Measurements from ENCODE around the gene BRCA2.

Gene BRCA2

GRCh38 chr13:32300920-32301319 lies 14.4 kb upstream of the BRCA2 start:
- Mint-ChIP-seq H3K4me3 (no peak overlapping the region), H3K27ac (no peak overlapping the region), H3K9me3 (no peaks in the 10 kb centered on the region), H3K36me3 (no peaks in the 10 kb centered on the region), H3K27me3 (peaks cover 6% of the 10 kb centered on the region), H3K4me1 (peaks cover 4% of the 10 kb centered on the region)

- Mint-ChIP-seq H3K27me3 (peaks cover 7% of the 10 kb centered on the region), H3K9me3 (no peaks in the 10 kb centered on the region), H3K36me3 (no peaks in the 10 kb centered on the region), H3K4me3 (no peak overlapping the region), H3K4me1 (peaks cover 4% of the 10 kb centered on the region), H3K27ac (no peak overlapping the region)
Observed at GRCh38 chr13:32302461-32302860, 12.8 kb upstream of the BRCA2 start.

DNA sequence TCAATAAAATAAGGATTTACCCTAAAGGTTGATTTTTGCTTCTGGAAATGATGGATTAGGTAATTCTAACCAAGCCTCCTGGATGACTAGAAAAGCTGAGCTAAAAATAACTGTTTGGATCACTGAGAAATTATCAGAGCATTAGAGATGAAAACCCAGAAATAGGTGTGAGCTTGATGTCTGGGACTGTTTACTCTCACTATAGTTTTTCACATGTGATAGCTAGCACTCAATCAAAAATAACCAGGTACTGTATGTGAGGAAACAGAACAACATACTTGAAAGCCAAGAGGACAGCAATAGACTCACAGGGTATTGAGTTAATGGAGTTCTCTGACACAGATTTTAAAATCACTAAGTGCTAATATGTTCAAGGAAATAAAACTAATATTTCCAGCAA lies 9.7 kb upstream of the BRCA2 start:
- Mint-ChIP-seq H3K4me3 (no peak overlapping the region), H3K27me3 (peaks cover 1% of the 10 kb centered on the region), H3K4me1 (peaks cover 14% of the 10 kb centered on the region), H3K27ac (no peak overlapping the region), H3K36me3 (no peaks in the 10 kb centered on the region), H3K9me3 (no peaks in the 10 kb centered on the region)

DNA sequence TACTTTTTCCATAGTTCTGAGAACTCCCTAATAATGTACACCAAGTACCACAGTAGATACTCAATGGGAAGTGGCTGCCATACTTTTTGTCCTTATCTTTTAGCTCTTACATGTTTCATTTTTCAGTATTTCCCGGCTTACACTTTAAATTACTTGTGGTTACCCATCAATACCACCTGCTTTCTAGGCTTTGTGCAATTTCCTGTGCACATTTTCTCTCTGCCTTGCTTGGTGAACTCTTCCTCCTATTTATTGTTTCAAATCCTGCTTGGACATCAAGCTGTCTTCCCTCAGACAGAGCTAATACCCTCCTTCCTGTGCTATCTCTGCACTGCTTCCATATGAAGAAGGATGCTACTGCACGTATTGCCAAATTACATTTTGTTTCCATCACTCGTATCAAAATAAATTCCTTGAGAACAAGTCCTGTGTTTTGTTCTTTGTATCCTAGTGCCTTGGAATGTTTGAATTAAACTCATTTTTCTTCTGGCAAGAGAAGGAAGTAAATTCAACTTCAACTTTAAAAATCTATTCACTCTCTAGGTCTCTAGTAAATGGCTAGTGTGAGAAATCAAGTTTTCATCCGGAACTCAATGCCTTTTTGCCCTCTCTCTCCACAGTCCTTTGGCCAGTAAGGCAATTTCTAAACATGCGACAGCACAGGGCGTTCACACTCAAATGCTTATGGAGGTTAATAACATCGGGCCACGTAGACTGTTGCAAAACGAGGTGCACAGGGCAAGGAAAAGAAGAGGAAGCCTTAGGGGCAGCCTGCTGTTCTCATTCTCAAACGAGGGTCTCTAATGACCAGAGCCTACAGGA lies 5.8 kb upstream of the BRCA2 start:
- Mint-ChIP-seq H3K9me3 (no peaks in the 10 kb centered on the region), H3K4me1 (peaks cover 15% of the 10 kb centered on the region), H3K4me3 (peak overlapping the region; percentile 37), H3K36me3 (no peaks in the 10 kb centered on the region), H3K27me3 (peaks cover 1% of the 10 kb centered on the region), H3K27ac (peak overlapping the region; percentile 15)

DNA sequence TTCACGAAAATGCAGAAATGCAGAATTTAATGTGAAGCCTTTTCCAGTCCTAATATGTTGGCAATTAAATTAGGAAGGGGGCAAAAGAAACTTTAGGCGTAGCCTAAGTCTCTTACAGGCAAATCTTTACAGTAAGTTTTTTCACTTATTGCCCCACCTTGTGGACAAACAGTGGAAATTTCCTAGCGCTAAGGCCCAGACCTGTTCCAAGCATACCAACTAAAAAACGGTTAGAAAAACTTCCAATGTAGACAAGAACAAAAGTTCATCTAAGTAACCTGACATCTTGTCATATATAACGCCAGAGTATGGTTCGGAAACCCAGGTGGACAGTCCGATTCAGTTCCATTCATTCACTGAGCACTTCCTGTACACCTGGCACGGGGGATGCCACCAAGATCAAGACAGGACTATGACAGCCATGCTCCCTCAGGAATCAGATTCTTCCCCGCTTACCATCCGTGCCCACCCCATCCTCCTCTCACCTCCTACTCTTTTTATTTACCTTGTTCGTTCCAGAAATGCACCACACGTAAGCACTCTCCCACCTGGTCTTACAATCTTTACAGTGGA lies 5.1 kb upstream of the BRCA2 start:
- Mint-ChIP-seq H3K9me3 (no peaks in the 10 kb centered on the region), H3K27ac (no peak overlapping the region), H3K27me3 (peaks cover 1% of the 10 kb centered on the region), H3K4me1 (peaks cover 21% of the 10 kb centered on the region), H3K4me3 (no peak overlapping the region), H3K36me3 (no peaks in the 10 kb centered on the region)

- Mint-ChIP-seq H3K27me3 (no peaks in the 10 kb centered on the region), H3K9me3 (no peaks in the 10 kb centered on the region), H3K36me3 (no peaks in the 10 kb centered on the region), H3K4me1 (peaks cover 25% of the 10 kb centered on the region), H3K4me3 (no peak overlapping the region), H3K27ac (no peak overlapping the region)
Observed at GRCh38 chr13:32311188-32311897, 4.0 kb upstream of the BRCA2 start.

GRCh38 chr13:32314271-32315237 lies 754 bp upstream of the BRCA2 start:
- Mint-ChIP-seq H3K4me1 (peaks cover 20% of the 10 kb centered on the region), H3K27me3 (no peaks in the 10 kb centered on the region), H3K9me3 (no peaks in the 10 kb centered on the region), H3K4me3 (peak overlapping the region; percentile 96), H3K27ac (peak overlapping the region; percentile 100), H3K36me3 (peaks cover 1% of the 10 kb centered on the region)

- peaks cover 10% of the 10 kb centered on the region for H3K4me1 Mint-ChIP-seq
- H3K36me3 Mint-ChIP-seq, result peaks cover 1% of the 10 kb centered on the region
- H3K4me3 Mint-ChIP-seq, result peak overlapping the region; percentile 96
- no peaks in the 10 kb centered on the region for H3K9me3 Mint-ChIP-seq
- no peaks in the 10 kb centered on the region for H3K27me3 Mint-ChIP-seq
- peak overlapping the region; percentile 90 for H3K27ac Mint-ChIP-seq
Observed at GRCh38 chr13:32316028-32316339, 676 bp downstream of the BRCA2 start.

DNA sequence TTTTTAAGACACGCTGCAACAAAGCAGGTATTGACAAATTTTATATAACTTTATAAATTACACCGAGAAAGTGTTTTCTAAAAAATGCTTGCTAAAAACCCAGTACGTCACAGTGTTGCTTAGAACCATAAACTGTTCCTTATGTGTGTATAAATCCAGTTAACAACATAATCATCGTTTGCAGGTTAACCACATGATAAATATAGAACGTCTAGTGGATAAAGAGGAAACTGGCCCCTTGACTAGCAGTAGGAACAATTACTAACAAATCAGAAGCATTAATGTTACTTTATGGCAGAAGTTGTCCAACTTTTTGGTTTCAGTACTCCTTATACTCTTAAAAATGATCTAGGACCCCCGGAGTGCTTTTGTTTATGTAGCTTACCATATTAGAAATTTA lies 1.2 kb downstream of the BRCA2 start:
- Mint-ChIP-seq H3K36me3 (peaks cover 1% of the 10 kb centered on the region), H3K4me1 (peaks cover 10% of the 10 kb centered on the region), H3K27ac (no peak overlapping the region), H3K27me3 (no peaks in the 10 kb centered on the region), H3K9me3 (no peaks in the 10 kb centered on the region), H3K4me3 (peak overlapping the region; percentile 96)

- Mint-ChIP-seq H3K27ac (no peak overlapping the region), H3K27me3 (no peaks in the 10 kb centered on the region), H3K4me3 (no peak overlapping the region), H3K36me3 (peaks cover 1% of the 10 kb centered on the region), H3K4me1 (peaks cover 10% of the 10 kb centered on the region), H3K9me3 (no peaks in the 10 kb centered on the region)
Observed at GRCh38 chr13:32317716-32318465, 2.6 kb downstream of the BRCA2 start.

GRCh38 chr13:32320528-32320927 lies 5.2 kb downstream of the BRCA2 start:
- H3K27me3 Mint-ChIP-seq, result no peaks in the 10 kb centered on the region
- H3K36me3 Mint-ChIP-seq, result peaks cover 1% of the 10 kb centered on the region
- H3K4me1 Mint-ChIP-seq, result peaks cover 4% of the 10 kb centered on the region
- no peak overlapping the region for H3K27ac Mint-ChIP-seq
- H3K4me3 Mint-ChIP-seq, result no peak overlapping the region
- H3K9me3 Mint-ChIP-seq, result no peaks in the 10 kb centered on the region

- Mint-ChIP-seq H3K4me3 (no peak overlapping the region), H3K4me1 (no peaks in the 10 kb centered on the region), H3K27ac (peak overlapping the region; percentile 9), H3K36me3 (peaks cover 1% of the 10 kb centered on the region), H3K27me3 (no peaks in the 10 kb centered on the region), H3K9me3 (no peaks in the 10 kb centered on the region)
Observed at GRCh38 chr13:32323912-32324311, 8.6 kb downstream of the BRCA2 start.

DNA sequence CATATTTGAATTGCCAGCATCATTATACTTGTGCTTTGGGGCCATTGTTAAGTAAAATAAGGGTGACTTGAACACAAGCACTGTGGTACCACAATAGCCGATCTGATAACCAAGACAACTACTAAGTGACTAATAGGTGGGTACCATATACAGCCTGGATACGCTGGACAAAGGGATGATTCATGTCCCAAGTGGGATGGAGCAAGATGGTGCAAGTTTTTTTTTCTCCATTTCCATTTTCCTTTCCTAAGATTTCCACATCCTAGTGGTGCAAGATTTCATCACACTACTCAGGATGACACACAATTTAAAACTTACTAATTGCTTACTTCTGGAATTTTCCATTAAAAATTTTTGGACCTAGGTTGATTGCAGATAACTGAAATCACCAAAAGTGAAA lies 15.1 kb downstream of the BRCA2 start:
- Mint-ChIP-seq H3K27me3 (no peaks in the 10 kb centered on the region), H3K4me1 (no peaks in the 10 kb centered on the region), H3K4me3 (no peak overlapping the region), H3K27ac (no peak overlapping the region), H3K9me3 (peaks cover 4% of the 10 kb centered on the region), H3K36me3 (peaks cover 23% of the 10 kb centered on the region)

- peaks cover 8% of the 10 kb centered on the region for H3K9me3 Mint-ChIP-seq
- H3K36me3 Mint-ChIP-seq, result peaks cover 37% of the 10 kb centered on the region
- H3K4me3 Mint-ChIP-seq, result no peak overlapping the region
- H3K4me1 Mint-ChIP-seq, result no peaks in the 10 kb centered on the region
- H3K27me3 Mint-ChIP-seq, result no peaks in the 10 kb centered on the region
- no peak overlapping the region for H3K27ac Mint-ChIP-seq
Observed at GRCh38 chr13:32334671-32335070, 19.4 kb downstream of the BRCA2 start.

DNA sequence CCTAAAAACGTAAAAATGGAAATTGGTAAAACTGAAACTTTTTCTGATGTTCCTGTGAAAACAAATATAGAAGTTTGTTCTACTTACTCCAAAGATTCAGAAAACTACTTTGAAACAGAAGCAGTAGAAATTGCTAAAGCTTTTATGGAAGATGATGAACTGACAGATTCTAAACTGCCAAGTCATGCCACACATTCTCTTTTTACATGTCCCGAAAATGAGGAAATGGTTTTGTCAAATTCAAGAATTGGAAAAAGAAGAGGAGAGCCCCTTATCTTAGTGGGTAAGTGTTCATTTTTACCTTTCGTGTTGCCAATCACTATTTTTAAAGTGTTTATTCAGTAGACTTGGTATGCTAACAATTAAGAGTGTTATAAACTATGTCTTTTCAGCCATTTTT lies 25.6 kb downstream of the BRCA2 start:
- no peak overlapping the region for H3K27ac Mint-ChIP-seq
- H3K9me3 Mint-ChIP-seq, result peaks cover 10% of the 10 kb centered on the region
- no peaks in the 10 kb centered on the region for H3K4me1 Mint-ChIP-seq
- H3K4me3 Mint-ChIP-seq, result no peak overlapping the region
- H3K27me3 Mint-ChIP-seq, result no peaks in the 10 kb centered on the region
- peaks cover 12% of the 10 kb centered on the region for H3K36me3 Mint-ChIP-seq

Measured in activated naive CD4-positive, alpha-beta T cell treated with anti-CD3 and anti-CD28 coated beads, Interleukin-2, amount 50 U/mL, for 24 hours (primary cell).